Activated B cell treated with CpG ODN at 0.5 μM for 24 hours (primary cell): ENCODE results near the gene FCHSD2. TPM values are rescaled to one million over a fixed set of nuclear protein-coding genes. Genes with fewer than 3 reads are reported as not detected.

Experiments
- ATAC-seq: fragments of 200-7000 bp; cut with Tn5 transposase; one replicate; pipeline ENCODE4 v1.10.0; 2021; ENCODE audit warnings: low read depth, mild to moderate bottlenecking, moderate library complexity
- CTCF ChIA-PET: fragments of 350-600 bp; sonication (Branson Sonifier 250); formaldehyde crosslinking; loops from one replicate; lab custom pipeline; 2021; ENCODE audit warnings: antibody characterized with exemption; lab: Charles Lee
- POLR2A ChIA-PET: fragments of 350-600 bp; sonication (Branson Sonifier 250); formaldehyde crosslinking; loops from one replicate; lab custom pipeline; 2021; ENCODE audit warnings: antibody characterized with exemption; lab: Charles Lee
- DNase-seq: peaks from one replicate; pipeline ENCODE4 v3.0.0; 2022
- H3K27ac Mint-ChIP-seq: one replicate; pipeline ENCODE4 v1.8.0; 2020; ENCODE audit warnings: mixed read lengths
- H3K27me3 Mint-ChIP-seq: one replicate; pipeline ENCODE4 v1.8.0; 2021; ENCODE audit warnings: mixed read lengths
- H3K36me3 Mint-ChIP-seq: one replicate; pipeline ENCODE4 v1.8.0; 2021; ENCODE audit warnings: low read depth, mixed read lengths
- H3K4me1 Mint-ChIP-seq: one replicate; pipeline ENCODE4 v1.8.0; 2021; ENCODE audit warnings: mixed read lengths
- H3K4me3 Mint-ChIP-seq: one replicate; pipeline ENCODE4 v1.8.0; 2020; ENCODE audit warnings: mild to moderate bottlenecking, mixed read lengths
- H3K9me3 Mint-ChIP-seq: one replicate; pipeline ENCODE4 v1.8.0; 2020; ENCODE audit warnings: mixed read lengths
- intact Hi-C: fragments of 100-400 bp; cut with micrococcal nuclease; formaldehyde crosslinking; loops from one replicate; pipeline ENCODE4 v1.15.1; 2024
- total RNA-seq: library from RNA; stranded (reverse); gene quantifications from 2 replicates; pipeline ENCODE4 v1.2.3, GENCODE V29; 2022
- TF ChIP-seq, protein P1 (sequence below): fragments of 200-600 bp; IDR thresholded peaks from one replicate; pipeline ENCODE4 v1.8.0; 2022; ENCODE audit warnings: antibody characterized with exemption, mild to moderate bottlenecking

FCHSD2 gene
- total RNA-seq, 1 donor from 2014 or later: 207 TPM

DNA sequence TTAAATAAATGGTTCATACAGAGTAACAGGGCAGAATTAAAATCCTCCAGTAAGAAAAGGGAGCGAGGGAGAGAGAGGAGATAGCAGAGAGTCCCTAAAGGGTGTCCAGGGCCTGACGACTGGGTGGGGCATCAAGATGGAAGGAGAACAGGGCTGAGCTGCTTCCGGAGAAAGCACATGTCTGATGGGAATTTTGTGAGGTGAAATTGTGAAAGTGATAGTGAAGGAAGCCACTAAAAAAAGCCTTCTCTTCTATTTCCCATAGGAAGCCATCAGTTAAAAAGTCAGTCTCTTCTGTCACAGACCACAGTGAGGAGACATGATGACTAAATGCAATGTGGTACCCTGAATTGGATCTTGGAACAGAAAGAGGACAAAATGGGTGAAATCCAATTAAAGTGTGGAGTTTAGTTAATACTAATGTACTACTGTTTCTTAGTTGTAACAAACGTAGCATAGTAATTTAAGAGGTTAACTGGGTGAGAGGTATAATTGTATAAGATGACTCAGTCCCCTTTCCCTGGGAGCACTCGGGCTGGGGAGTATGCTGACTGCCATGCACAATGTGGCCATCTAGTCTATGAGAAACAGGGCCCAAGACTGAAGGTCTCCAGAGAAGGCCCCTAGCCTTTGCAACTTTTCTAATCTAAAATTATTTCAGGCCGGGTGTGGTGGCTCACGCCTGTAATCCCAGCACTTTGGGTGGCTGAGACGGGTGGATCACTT, 29.5 kb upstream of the FCHSD2 start:
- POLR2A ChIA-PET: interaction anchor here (0.6 to 1.8 kb wide), 3 partner anchors 14 to 220 kb away, joined by 3 to 7 read pairs (median 3); partner anchors contain the start of gene FCHSD2
- no peaks in the 10 kb centered on the region for H3K9me3 Mint-ChIP-seq
- TF ChIP-seq, protein P1, sequence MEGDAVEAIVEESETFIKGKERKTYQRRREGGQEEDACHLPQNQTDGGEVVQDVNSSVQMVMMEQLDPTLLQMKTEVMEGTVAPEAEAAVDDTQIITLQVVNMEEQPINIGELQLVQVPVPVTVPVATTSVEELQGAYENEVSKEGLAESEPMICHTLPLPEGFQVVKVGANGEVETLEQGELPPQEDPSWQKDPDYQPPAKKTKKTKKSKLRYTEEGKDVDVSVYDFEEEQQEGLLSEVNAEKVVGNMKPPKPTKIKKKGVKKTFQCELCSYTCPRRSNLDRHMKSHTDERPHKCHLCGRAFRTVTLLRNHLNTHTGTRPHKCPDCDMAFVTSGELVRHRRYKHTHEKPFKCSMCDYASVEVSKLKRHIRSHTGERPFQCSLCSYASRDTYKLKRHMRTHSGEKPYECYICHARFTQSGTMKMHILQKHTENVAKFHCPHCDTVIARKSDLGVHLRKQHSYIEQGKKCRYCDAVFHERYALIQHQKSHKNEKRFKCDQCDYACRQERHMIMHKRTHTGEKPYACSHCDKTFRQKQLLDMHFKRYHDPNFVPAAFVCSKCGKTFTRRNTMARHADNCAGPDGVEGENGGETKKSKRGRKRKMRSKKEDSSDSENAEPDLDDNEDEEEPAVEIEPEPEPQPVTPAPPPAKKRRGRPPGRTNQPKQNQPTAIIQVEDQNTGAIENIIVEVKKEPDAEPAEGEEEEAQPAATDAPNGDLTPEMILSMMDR: no peak
- DNase-seq (no peak), ATAC-seq (no peak)
- intact Hi-C loops: no loop called here
- H3K36me3 Mint-ChIP-seq: no peaks in the 10 kb centered on the region
- no peaks in the 10 kb centered on the region for H3K27me3 Mint-ChIP-seq
- CTCF ChIA-PET: no interaction called here
- no peak overlapping the region for H3K27ac Mint-ChIP-seq
- H3K4me3 Mint-ChIP-seq: no peak overlapping the region
- H3K4me1 Mint-ChIP-seq: peaks cover 69% of the 10 kb centered on the region

DNA sequence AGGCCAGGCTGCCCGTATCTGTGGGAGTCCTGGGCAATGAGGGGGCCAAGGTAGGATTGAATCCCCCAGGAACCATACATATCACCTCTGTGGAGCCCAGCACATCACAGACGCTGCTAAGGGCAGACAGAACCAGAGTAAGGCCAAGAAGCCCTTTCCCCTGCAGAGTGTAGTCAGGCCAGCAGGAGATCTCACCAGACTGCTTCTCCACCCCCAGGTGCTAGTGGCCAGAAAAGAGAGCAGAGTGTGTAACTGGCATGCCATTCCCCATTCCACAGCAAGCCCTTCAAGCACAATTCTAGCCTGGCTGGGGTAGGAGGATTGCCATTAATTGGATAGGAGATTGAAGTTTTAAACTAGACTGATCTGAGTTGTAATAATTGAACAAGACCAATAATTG, 28.0 kb upstream of the FCHSD2 start:
- Mint-ChIP-seq H3K27ac (no peak overlapping the region), H3K36me3 (no peaks in the 10 kb centered on the region), H3K9me3 (no peaks in the 10 kb centered on the region), H3K27me3 (no peaks in the 10 kb centered on the region), H3K4me3 (no peak overlapping the region), H3K4me1 (peaks cover 63% of the 10 kb centered on the region)
- TF ChIP-seq, protein P1: no peak
- intact Hi-C loops: no loop called here
- no peak for ATAC-seq
- DNase-seq: peak; percentile 4
- POLR2A ChIA-PET: interaction anchor here (0.6 to 3.6 kb wide), 4 partner anchors 12 to 278 kb away, joined by 4 to 26 read pairs (median 5); no protein-coding TSS in a partner anchor
- CTCF ChIA-PET: interaction anchor here (0.5 to 1.3 kb wide), 2 partner anchors 28 to 59 kb away, joined by 3 to 4 read pairs; partner anchors contain the start of gene FCHSD2

DNA sequence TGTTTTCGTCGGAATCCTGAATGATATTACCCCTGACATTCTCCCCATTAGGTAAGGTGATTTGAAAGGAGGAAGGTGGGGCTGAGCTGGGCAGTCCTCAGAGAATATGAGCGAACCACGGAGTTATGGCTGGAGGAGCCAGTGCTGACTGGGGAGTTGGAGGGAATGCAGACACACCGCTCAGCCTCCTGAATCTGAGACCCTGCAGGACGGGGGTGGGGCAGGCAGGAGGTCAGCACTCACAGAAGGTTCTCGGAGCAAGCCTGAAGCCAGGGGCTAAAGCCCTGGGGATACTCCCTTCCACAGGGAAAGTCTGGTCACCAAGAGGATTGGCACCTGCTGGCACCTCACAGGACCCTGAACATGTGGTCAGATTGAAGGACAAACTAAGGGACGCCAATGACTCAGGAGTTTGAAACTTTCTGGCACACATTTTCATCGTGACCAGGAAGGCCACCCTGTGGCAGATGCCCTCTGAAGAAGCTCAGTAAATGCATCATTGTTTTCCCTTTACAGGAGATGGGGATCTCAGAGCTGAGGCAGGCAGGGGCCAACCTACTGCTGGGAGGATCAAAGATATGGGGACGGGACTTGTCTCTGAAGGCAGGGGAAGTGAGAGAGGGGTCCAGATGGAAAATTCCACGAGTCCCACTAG, 26.9 kb upstream of the FCHSD2 start:
- POLR2A ChIA-PET: interaction anchor here (1.4 to 3.6 kb wide), 3 partner anchors 11 to 27 kb away, joined by 4 to 26 read pairs (median 6); partner anchors contain the start of gene FCHSD2
- CTCF ChIA-PET: interaction anchor here (1.2 to 1.3 kb wide), 2 partner anchors 9 to 26 kb away, joined by 4 to 6 read pairs; partner anchors contain the start of gene FCHSD2
- Mint-ChIP-seq H3K4me3 (no peak overlapping the region), H3K4me1 (peaks cover 66% of the 10 kb centered on the region), H3K27ac (no peak overlapping the region), H3K36me3 (no peaks in the 10 kb centered on the region), H3K27me3 (no peaks in the 10 kb centered on the region), H3K9me3 (no peaks in the 10 kb centered on the region)
- intact Hi-C loops: no loop called here
- ATAC-seq: no peak
- DNase-seq: peak; percentile 8
- TF ChIP-seq, protein P1: no peak

DNA sequence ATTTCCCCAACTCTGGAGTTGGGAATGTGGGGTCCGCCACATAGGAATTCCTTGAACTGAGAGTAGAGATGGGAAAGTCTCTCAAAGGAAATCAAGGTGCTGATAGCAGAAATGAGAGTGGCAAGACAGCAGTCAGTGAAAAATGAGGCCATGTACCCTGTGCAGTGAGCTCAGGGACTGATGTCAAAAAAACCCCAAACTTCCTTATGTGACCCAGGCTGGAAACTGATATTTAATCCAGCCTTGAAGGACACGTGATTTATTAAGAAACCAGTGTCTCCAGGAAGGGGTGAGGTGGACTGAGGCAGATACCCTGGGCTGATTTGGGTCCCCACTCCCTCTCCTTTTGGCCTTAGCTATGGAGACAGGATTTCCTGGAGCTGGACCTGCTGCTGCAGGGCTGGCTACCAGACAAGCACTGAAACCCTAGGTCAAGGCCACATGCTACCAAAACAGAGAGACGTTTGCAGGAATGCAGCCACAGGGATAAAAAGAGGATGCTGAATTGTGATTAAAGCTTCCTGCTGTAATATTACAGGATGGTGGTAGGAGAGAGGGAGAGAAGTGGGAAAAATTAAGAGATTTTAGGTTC, 25.3 kb upstream of the FCHSD2 start:
- peaks cover 75% of the 10 kb centered on the region for H3K4me1 Mint-ChIP-seq
- no peaks in the 10 kb centered on the region for H3K9me3 Mint-ChIP-seq
- DNase-seq: peak; percentile 2
- POLR2A ChIA-PET: interaction anchor here (0.8 to 3.6 kb wide), 7 partner anchors 10 to 25 kb away, joined by 3 to 26 read pairs (median 4); partner anchors contain the start of gene FCHSD2
- H3K4me3 Mint-ChIP-seq: no peak overlapping the region
- TF ChIP-seq, protein P1: no peak
- CTCF ChIA-PET: interaction anchor here (5.2 kb wide), 1 partner anchor 9 kb away, joined by 33 read pairs; no protein-coding TSS in a partner anchor
- H3K27ac Mint-ChIP-seq: peak overlapping the region; percentile 20
- intact Hi-C loops: no loop called here
- H3K36me3 Mint-ChIP-seq: no peaks in the 10 kb centered on the region
- no peak for ATAC-seq
- no peaks in the 10 kb centered on the region for H3K27me3 Mint-ChIP-seq
